Iris pigment epithelial cell (primary cell): ENCODE results near the gene HEMK1.

Source experiments
- DNase-seq: peaks from one replicate; pipeline ENCODE4 v3.0.0-alpha.2; 2011; ENCODE audit warnings: low read depth

The HEMK1 gene

GRCh38 chr3:50645378-50645777 is 76.1 kb downstream of the HEMK1 start:
- no peak for DNase-seq
